NT2/D1 (cell line): ENCODE measurements around the gene CD48.

Experiments used
- SUZ12 ChIP-seq: IDR thresholded peaks from 2 replicates; pipeline ENCODE4 v1.6.1; 2011; ENCODE audit not compliant: insufficient read length, insufficient read depth; ENCODE audit errors: extremely low read depth
- YY1 ChIP-seq: IDR thresholded peaks from 2 replicates; pipeline ENCODE4 v1.6.1; 2011; ENCODE audit not compliant: insufficient read length, insufficient read depth
- ZNF274 ChIP-seq: IDR thresholded peaks from 2 replicates; pipeline ENCODE4 v1.6.1; 2011; ENCODE audit warnings: mild to moderate bottlenecking, low read depth, low read length

DNA sequence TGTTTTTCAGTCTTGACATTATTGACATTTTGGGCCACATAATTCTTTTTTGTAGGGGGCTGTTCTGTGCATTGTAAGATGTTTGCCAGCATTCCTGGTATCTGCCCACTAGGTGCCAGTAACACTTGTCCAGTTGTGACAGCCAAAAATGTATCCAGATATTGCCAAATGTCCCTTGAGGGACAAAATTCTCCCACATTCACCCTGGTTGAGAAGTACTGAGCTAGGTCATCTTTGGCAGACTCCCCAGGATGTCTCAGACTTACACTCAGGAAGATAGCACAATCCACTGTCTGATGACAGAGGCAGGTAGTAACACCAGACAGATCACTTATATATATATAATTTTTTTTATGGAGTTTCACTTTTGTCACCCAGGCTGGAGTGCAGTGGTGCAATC lies 5.9 kb downstream of the CD48 start:
- TF ChIP-seq YY1 (no peak), SUZ12 (no peak), ZNF274 (no peak)
